ENCODE data around the gene SAMD4B. TPM values are rescaled to one million over a fixed set of nuclear protein-coding genes. Genes with fewer than 3 reads are reported as not detected.
"Not testable (repeated sequence)": the region's sequence is repeated elsewhere in the genome, so short reads cannot be mapped to it uniquely, and the experiment has no call there.

Gene SAMD4B
- total and polyA plus RNA-seq, 8 donors = 49.9 to 136 (median 66.2) TPM

DNA sequence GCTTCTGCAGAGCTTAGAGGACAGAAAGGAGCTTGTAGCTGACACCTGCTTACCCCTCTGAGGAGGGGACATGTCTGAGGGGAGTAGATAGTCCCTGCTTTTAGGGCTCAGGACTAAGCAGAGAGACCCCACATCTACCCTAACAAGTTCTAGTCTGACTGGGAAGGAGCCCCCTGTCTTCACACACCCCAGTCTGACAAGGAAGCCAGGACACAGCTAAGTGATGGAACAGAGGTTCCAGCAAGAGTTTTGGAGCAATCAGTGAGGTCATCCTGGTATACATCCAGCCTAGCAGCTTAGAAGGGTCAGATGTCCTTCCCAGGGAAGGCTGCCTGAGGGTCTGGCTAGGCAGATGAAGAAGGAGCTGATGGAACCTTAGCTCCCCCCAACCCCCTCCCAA lies 33.7 kb downstream of the SAMD4B start:
- intact Hi-C loops (cut with DNase I; ENCODE audit: low total_unique reads) = no loop called here
- H3K36me3 ChIP-seq = peaks cover 51 to 98% (median 88%) of the 10 kb centered on the region in 4 donors
- H3K4me3 ChIP-seq = no peak overlapping the region
- peaks cover 7 to 27% (median 21%) of the 10 kb centered on the region in 4 donors for H3K4me1 ChIP-seq
- peak overlapping the region in 1 of 5 donors; percentile 90 for H3K27ac ChIP-seq
- no peaks in the 10 kb centered on the region for H3K27me3 ChIP-seq
- TF ChIP-seq, protein P1, sequence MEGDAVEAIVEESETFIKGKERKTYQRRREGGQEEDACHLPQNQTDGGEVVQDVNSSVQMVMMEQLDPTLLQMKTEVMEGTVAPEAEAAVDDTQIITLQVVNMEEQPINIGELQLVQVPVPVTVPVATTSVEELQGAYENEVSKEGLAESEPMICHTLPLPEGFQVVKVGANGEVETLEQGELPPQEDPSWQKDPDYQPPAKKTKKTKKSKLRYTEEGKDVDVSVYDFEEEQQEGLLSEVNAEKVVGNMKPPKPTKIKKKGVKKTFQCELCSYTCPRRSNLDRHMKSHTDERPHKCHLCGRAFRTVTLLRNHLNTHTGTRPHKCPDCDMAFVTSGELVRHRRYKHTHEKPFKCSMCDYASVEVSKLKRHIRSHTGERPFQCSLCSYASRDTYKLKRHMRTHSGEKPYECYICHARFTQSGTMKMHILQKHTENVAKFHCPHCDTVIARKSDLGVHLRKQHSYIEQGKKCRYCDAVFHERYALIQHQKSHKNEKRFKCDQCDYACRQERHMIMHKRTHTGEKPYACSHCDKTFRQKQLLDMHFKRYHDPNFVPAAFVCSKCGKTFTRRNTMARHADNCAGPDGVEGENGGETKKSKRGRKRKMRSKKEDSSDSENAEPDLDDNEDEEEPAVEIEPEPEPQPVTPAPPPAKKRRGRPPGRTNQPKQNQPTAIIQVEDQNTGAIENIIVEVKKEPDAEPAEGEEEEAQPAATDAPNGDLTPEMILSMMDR (IDR thresholded peaks at IDR 0.05) = no peak
- TF ChIP-seq EP300 (IDR thresholded peaks at IDR 0.05) = no peak
- TF ChIP-seq POLR2AphosphoS5 (IDR thresholded peaks at IDR 0.05) = no peak
- no peak for TF ChIP-seq POLR2A (IDR thresholded peaks at IDR 0.05)
- H3K9me3 ChIP-seq = no peaks in the 10 kb centered on the region
- no peak for DNase-seq

DNA sequence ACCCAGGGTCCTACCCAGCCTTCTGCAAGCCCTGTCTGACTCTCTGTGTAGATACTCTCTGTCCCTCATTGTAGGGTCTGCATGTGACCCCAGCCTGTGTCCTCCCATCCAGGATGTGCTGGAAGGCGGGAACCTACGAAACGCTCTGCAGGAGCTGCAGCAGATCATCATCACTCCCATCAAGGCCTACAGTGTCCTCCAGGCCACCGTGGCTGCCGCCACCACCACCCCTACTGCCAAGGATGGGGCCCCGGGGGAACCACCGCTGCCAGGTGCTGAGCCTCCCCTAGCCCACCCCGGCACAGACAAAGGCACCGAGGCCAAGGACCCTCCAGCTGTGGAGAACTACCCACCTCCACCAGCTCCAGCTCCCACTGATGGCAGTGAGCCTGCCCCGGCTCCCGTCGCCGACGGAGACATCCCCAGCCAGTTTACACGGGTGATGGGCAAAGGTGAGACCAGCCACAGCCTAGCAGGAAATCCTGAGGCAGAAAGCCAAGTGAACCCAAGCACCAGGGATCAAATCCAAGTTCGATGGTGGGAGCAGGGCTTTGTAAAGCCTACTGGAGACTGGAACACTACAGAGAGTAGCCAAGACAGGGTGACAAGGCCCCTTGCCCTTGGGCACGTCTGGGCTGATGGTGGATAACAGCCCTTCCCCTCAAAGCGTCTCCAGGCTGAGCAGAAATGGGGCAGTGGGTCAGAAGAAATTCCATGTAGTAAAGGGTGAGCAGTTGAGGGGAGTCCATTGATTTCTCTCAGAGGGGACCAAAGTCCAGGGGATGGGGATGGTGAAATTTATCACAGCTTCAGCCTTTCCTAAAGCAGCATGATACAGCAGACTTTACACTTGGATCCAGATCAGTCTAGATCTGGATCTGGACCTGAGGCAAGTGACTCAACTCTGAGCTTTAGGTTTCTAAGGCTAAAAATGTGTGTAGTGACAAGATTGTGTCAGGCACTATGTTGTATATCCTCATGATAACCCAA lies 35.4 kb downstream of the SAMD4B start:
- DNase-seq = no peak
- H3K4me3 ChIP-seq = no peak overlapping the region
- peaks cover 7 to 14% (median 13%) of the 10 kb centered on the region in 4 donors for H3K4me1 ChIP-seq
- intact Hi-C loops (cut with DNase I; ENCODE audit: low total_unique reads) = no loop called here
- peaks cover 67 to 100% (median 96%) of the 10 kb centered on the region in 4 donors for H3K36me3 ChIP-seq
- H3K9me3 ChIP-seq = no peaks in the 10 kb centered on the region
- TF ChIP-seq POLR2A (IDR thresholded peaks at IDR 0.05) (no peak), POLR2AphosphoS5 (IDR thresholded peaks at IDR 0.05) (no peak), EP300 (IDR thresholded peaks at IDR 0.05) (no peak)
- TF ChIP-seq, protein P1 (IDR thresholded peaks at IDR 0.05) = no peak
- H3K27ac ChIP-seq = no peak overlapping the region
- 61 to 93% (median 87%) methylated on average over 3 to 18 of the region's 18 CpGs for WGBS, 5 donors
- no peaks in the 10 kb centered on the region for H3K27me3 ChIP-seq

DNA sequence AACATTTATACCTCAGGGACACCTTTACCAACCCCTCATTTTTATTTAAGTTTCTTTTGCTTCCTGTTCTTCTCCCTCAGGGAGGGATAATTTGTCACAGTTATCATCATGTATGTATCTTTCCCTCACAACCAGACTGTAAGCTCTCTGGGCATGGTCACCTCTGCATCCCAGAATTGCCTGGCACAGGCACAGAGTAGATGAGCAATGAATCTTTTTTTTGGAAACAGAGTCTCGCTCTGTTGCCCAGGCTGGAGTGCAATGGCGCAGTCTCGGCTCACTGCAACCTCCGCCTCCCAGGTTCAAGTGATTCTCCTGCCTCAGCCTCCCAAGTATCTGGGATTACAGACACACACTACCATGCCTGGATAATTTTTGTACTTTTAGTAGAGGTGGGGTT lies 37.1 kb downstream of the SAMD4B start:
- WGBS, 5 donors = 92 to 99% (median 95%) methylated on average over 4 of the region's 4 CpGs
- H3K4me3 ChIP-seq; H3K27ac ChIP-seq; H3K4me1 ChIP-seq; intact Hi-C loops (cut with DNase I; ENCODE audit: low total_unique reads); H3K27me3 ChIP-seq; H3K9me3 ChIP-seq; DNase-seq: not testable (repeated sequence)
- H3K36me3 ChIP-seq = peaks cover 79 to 100% (median 100%) of the 10 kb centered on the region in 4 donors

DNA sequence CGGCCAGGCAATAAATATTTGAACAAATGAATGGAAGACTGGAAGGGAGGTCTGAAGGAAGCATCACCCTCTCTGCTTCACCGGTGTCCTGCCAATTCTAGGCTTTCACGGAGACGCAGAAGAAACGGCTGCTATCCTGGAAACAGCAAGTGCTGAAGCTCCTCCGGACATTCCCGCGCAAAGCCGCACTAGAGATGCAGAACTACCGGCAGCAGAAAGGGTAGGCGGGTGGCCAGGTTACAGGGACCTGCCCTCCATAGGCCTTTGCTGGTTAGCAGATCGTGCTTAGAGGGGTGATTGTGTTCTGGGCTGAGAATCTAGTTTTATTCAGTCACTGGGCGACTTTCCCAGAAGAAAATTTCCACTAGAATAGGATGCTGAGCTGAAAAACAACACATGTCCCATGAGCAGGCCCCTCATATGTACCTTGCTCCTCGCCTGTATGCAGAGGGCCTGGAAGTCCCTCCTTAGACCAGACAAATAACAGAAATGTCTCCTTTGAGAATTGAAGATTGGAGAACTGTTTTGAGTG lies 37.7 kb downstream of the SAMD4B start:
- H3K36me3 ChIP-seq = peaks cover 80 to 100% (median 100%) of the 10 kb centered on the region in 4 donors

More for the DNA sequence above, 37.7 kb downstream of the SAMD4B start:
- H3K27ac ChIP-seq = no peak overlapping the region
- no peak overlapping the region for H3K4me3 ChIP-seq
- intact Hi-C loops (cut with DNase I; ENCODE audit: low total_unique reads) = no loop called here
- no peaks in the 10 kb centered on the region for H3K27me3 ChIP-seq
- no peaks in the 10 kb centered on the region for H3K4me1 ChIP-seq
- H3K9me3 ChIP-seq = no peaks in the 10 kb centered on the region
- 92 to 96% (median 93%) methylated on average over 14 of the region's 14 CpGs for WGBS, 5 donors
- DNase-seq = no peak
- TF ChIP-seq EP300 (IDR thresholded peaks at IDR 0.05) = no peak
- TF ChIP-seq, protein P1 (IDR thresholded peaks at IDR 0.05) = no peak
- no peak for TF ChIP-seq POLR2AphosphoS5 (IDR thresholded peaks at IDR 0.05)
- TF ChIP-seq POLR2A (IDR thresholded peaks at IDR 0.05) = no peak

All from stomach (tissue), 9 donors.